ENCODE measurements around the gene ELF3.
A peak's percentile ranks its signal among the peaks of the same experiment; 100 is the strongest.

The ELF3 gene

GRCh38 chr1:201983380-201983805 lies 27.0 kb upstream of the ELF3 start:
- Histone ChIP-seq H4K20me1 (ENCODE audit: insufficient read depth) (no peaks in the 10 kb centered on the region), H3K27ac (peak overlapping the region; percentile 57), H3K79me2 (ENCODE audit: insufficient read depth, low read depth) (peaks cover 23% of the 10 kb centered on the region; the same call in 1 of the 2 replicates), H3K36me3 (ENCODE audit: insufficient read depth) (no peaks in the 10 kb centered on the region), H3K4me2 (peak overlapping the region; percentile 92), H2AFZ (ENCODE audit: low read depth) (peak overlapping the region; percentile 92), H3K4me3 (IDR thresholded peaks at IDR 0.05; ENCODE audit: insufficient read depth, low read depth, low read length) (no peak overlapping the region), H3K27me3 (ENCODE audit: insufficient read depth, low read depth) (no peaks in the 10 kb centered on the region), H3K4me1 (ENCODE audit: low read depth, poor library complexity, severe bottlenecking) (peaks cover 20% of the 10 kb centered on the region), H3K9ac (peak overlapping the region; percentile 70; the same call in 1 of the 2 replicates)
- no peak for TF ChIP-seq CTCF (conservative IDR thresholded peaks at IDR 0.05; ENCODE audit: low read depth, low read length)

- no peak overlapping the region for H3K9ac ChIP-seq
Observed at GRCh38 chr1:201984446-201984845, 25.9 kb upstream of the ELF3 start.

GRCh38 chr1:201985355-201985754 lies 25.0 kb upstream of the ELF3 start:
- peaks cover 20% of the 10 kb centered on the region for H3K4me1 ChIP-seq (ENCODE audit: low read depth, poor library complexity, severe bottlenecking)
- H3K4me3 ChIP-seq (IDR thresholded peaks at IDR 0.05; ENCODE audit: insufficient read depth, low read depth, low read length): no peak overlapping the region
- H3K4me2 ChIP-seq: no peak overlapping the region
- H4K20me1 ChIP-seq (ENCODE audit: insufficient read depth): no peaks in the 10 kb centered on the region
- no peak for TF ChIP-seq CTCF (conservative IDR thresholded peaks at IDR 0.05; ENCODE audit: low read depth, low read length)
- no peak overlapping the region for H3K27ac ChIP-seq
- no peak overlapping the region for H2AFZ ChIP-seq (ENCODE audit: low read depth)
- peaks cover 25% of the 10 kb centered on the region; the same call in 1 of the 2 replicates for H3K79me2 ChIP-seq (ENCODE audit: insufficient read depth, low read depth)
- H3K27me3 ChIP-seq (ENCODE audit: insufficient read depth, low read depth): no peaks in the 10 kb centered on the region
- H3K9ac ChIP-seq: no peak overlapping the region
- no peaks in the 10 kb centered on the region for H3K36me3 ChIP-seq (ENCODE audit: insufficient read depth)

More at GRCh38 chr1:201984446-201984845, 25.9 kb upstream of the ELF3 start:
- Histone ChIP-seq H4K20me1 (ENCODE audit: insufficient read depth) (no peaks in the 10 kb centered on the region), H3K4me2 (no peak overlapping the region), H3K79me2 (ENCODE audit: insufficient read depth, low read depth) (peaks cover 25% of the 10 kb centered on the region; the same call in 1 of the 2 replicates), H3K4me3 (IDR thresholded peaks at IDR 0.05; ENCODE audit: insufficient read depth, low read depth, low read length) (no peak overlapping the region), H3K27me3 (ENCODE audit: insufficient read depth, low read depth) (no peaks in the 10 kb centered on the region), H3K4me1 (ENCODE audit: low read depth, poor library complexity, severe bottlenecking) (peaks cover 20% of the 10 kb centered on the region), H2AFZ (ENCODE audit: low read depth) (no peak overlapping the region), H3K36me3 (ENCODE audit: insufficient read depth) (no peaks in the 10 kb centered on the region), H3K27ac (no peak overlapping the region)
- no peak for TF ChIP-seq CTCF (conservative IDR thresholded peaks at IDR 0.05; ENCODE audit: low read depth, low read length)

GRCh38 chr1:201988601-201989000 lies 21.8 kb upstream of the ELF3 start:
- no peak overlapping the region for H3K27ac ChIP-seq
- no peaks in the 10 kb centered on the region for H4K20me1 ChIP-seq (ENCODE audit: insufficient read depth)
- no peak overlapping the region for H3K9ac ChIP-seq
- H3K4me3 ChIP-seq (IDR thresholded peaks at IDR 0.05; ENCODE audit: insufficient read depth, low read depth, low read length): no peak overlapping the region
- peaks cover 6% of the 10 kb centered on the region for H3K4me1 ChIP-seq (ENCODE audit: low read depth, poor library complexity, severe bottlenecking)
- TF ChIP-seq CTCF (conservative IDR thresholded peaks at IDR 0.05; ENCODE audit: low read depth, low read length): no peak
- no peaks in the 10 kb centered on the region for H3K27me3 ChIP-seq (ENCODE audit: insufficient read depth, low read depth)
- peaks cover 20% of the 10 kb centered on the region; the same call in 1 of the 2 replicates for H3K79me2 ChIP-seq (ENCODE audit: insufficient read depth, low read depth)
- no peaks in the 10 kb centered on the region for H3K36me3 ChIP-seq (ENCODE audit: insufficient read depth)
- no peak overlapping the region for H3K4me2 ChIP-seq
- H2AFZ ChIP-seq (ENCODE audit: low read depth): no peak overlapping the region

All from KMS-11 (cell line).